Measurements from ENCODE around the gene HACE1. TPM values are rescaled to one million over a fixed set of nuclear protein-coding genes. Genes with fewer than 3 reads are reported as not detected.
"Not testable (repeated sequence)": the region's sequence is repeated elsewhere in the genome, so short reads cannot be mapped to it uniquely, and the experiment has no call there.

The HACE1 gene
- total RNA-seq, 1 donor from 2014 or later, result 42.4 TPM

GRCh38 chr6:104739124-104739523 is 120.6 kb downstream of the HACE1 start:
- DNase-seq (ENCODE audit: low spot score), result not testable (repeated sequence)

- not testable (repeated sequence) for DNase-seq (ENCODE audit: low spot score)
Measured at GRCh38 chr6:104737567-104737966, 122.2 kb downstream of the HACE1 start.

GRCh38 chr6:104736545-104736944 is 123.2 kb downstream of the HACE1 start:
- DNase-seq (ENCODE audit: low spot score), result no peak

- no peak for DNase-seq (ENCODE audit: low spot score)
Measured at GRCh38 chr6:104730450-104730849, 129.3 kb downstream of the HACE1 start.

- DNase-seq (ENCODE audit: low spot score), result no peak
Measured at GRCh38 chr6:104729433-104729832, 130.3 kb downstream of the HACE1 start.

- no peak for DNase-seq (ENCODE audit: low spot score)
Measured at GRCh38 chr6:104728448-104728847, 131.3 kb downstream of the HACE1 start.

- DNase-seq (ENCODE audit: low spot score), result no peak
Measured at GRCh38 chr6:104718672-104719071, 141.0 kb downstream of the HACE1 start.

GRCh38 chr6:104716858-104717257 is 142.9 kb downstream of the HACE1 start:
- no peak for DNase-seq (ENCODE audit: low spot score)

GRCh38 chr6:104714796-104715195 is 144.9 kb downstream of the HACE1 start:
- no peak for DNase-seq (ENCODE audit: low spot score)

GRCh38 chr6:104713982-104714381 is 145.7 kb downstream of the HACE1 start:
- DNase-seq (ENCODE audit: low spot score), result no peak

- DNase-seq (ENCODE audit: low spot score), result no peak
Measured at GRCh38 chr6:104711371-104711770, 148.3 kb downstream of the HACE1 start.

- no peak for DNase-seq (ENCODE audit: low spot score)
Measured at GRCh38 chr6:104710543-104711335, 149.0 kb downstream of the HACE1 start.

- no peak for DNase-seq (ENCODE audit: low spot score)
Measured at GRCh38 chr6:104705916-104706442, 153.7 kb downstream of the HACE1 start.

- DNase-seq (ENCODE audit: low spot score), result peak; percentile 33
Measured at GRCh38 chr6:104705095-104705707, 154.5 kb downstream of the HACE1 start.

GRCh38 chr6:104704191-104704590 is 155.5 kb downstream of the HACE1 start:
- DNase-seq (ENCODE audit: low spot score), result no peak

GRCh38 chr6:104702126-104702841 is 157.4 kb downstream of the HACE1 start:
- DNase-seq (ENCODE audit: low spot score), result no peak

- DNase-seq (ENCODE audit: low spot score), result no peak
Measured at GRCh38 chr6:104700371-104701185, 159.1 kb downstream of the HACE1 start.

GRCh38 chr6:104699593-104700329 is 160.0 kb downstream of the HACE1 start:
- no peak for DNase-seq (ENCODE audit: low spot score)

GRCh38 chr6:104698979-104699378 is 160.7 kb downstream of the HACE1 start:
- DNase-seq (ENCODE audit: low spot score), result no peak

- no peak for DNase-seq (ENCODE audit: low spot score)
Measured at GRCh38 chr6:104692008-104692407, 167.7 kb downstream of the HACE1 start.

All from umbilical cord (tissue), 2 donors.